ENCODE data around the gene TBKBP1. TPM values are rescaled to one million over a fixed set of nuclear protein-coding genes. Genes with fewer than 3 reads are reported as not detected.
"Not testable (repeated sequence)": the region's sequence is repeated elsewhere in the genome, so short reads cannot be mapped to it uniquely, and the experiment has no call there.

TBKBP1 gene
- total RNA-seq, 1 experiment from 2014 or later = 9.0 TPM

DNA sequence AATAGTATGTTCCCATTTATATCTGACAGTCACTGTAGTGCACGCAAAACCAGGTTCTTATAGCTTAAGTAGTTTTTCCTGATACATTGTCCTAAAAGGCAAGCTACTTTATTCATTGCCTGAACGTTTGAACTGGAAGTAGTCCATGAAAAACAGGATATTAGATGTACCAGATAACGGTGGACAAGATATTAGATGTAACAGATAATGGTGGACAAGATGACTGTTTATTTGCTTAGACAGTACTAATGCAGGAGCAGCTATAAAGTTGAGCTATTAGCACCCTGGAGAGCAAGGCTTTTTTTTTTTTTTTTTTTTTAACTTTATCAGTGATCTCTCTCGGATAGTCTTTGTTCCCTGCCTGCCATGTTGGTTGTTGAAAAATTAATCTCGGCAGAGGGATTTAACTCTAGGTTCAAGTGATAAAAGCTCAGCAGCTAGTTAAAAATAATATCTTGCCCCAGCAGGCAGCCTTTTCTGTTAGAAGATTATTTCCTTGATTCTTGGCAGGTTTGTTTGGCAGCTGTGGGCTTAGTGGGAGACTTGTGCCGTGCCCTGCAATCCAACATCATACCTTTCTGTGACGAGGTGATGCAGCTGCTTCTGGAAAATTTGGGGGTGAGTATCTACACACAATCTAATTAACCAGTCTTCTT lies 17.3 kb upstream of the TBKBP1 start:
- Histone ChIP-seq H3K9ac (ENCODE audit: low read length) (no peak overlapping the region), H3K9me3 (ENCODE audit: low read length) (no peaks in the 10 kb centered on the region), H3K79me2 (ENCODE audit: low read length) (0 out of 2 replicates have a peak, but pooled peaks cover 4% of the 10 kb centered on the region), H3K4me3 (ENCODE audit: low read length) (no peak overlapping the region), H3K4me1 (ENCODE audit: insufficient read depth, low read length) (no peaks in the 10 kb centered on the region), H4K20me1 (ENCODE audit: low read length) (peaks cover 35% of the 10 kb centered on the region), H3K27ac (ENCODE audit: low read length) (no peak overlapping the region), H3K36me3 (ENCODE audit: low read depth, low read length) (peaks cover 92% of the 10 kb centered on the region), H3K27me3 (ENCODE audit: low read length) (no peaks in the 10 kb centered on the region), H2AFZ (ENCODE audit: low read length) (no peak overlapping the region), H3K9me2 (replicated peaks; ENCODE audit: low read length) (no peaks in the 10 kb centered on the region), H3F3A (ENCODE audit: low read length, unreplicated experiment) (peaks cover 7% of the 10 kb centered on the region), H3K4me2 (ENCODE audit: low read length) (no peak overlapping the region)
- POLR2A ChIA-PET (ENCODE audit: unreplicated experiment) = no interaction called here
- no peak for DNase-seq
- CTCF ChIA-PET = interaction anchor here (0.6 to 0.7 kb wide), 2 partner anchors 12 to 108 kb away, joined by 6 to 15 read pairs; no protein-coding TSS in a partner anchor
- no peak for ATAC-seq
- intact Hi-C loops (cut with micrococcal nuclease) = no loop called here
- TF ChIP-seq EZH2 (IDR thresholded peaks at IDR 0.05; ENCODE audit: low read length, unreplicated experiment) (no peak), EZH2phosphoT487 (IDR thresholded peaks at IDR 0.05; ENCODE audit: borderline replicate concordance, low read length) (no peak)
- TF ChIP-seq, protein P1, sequence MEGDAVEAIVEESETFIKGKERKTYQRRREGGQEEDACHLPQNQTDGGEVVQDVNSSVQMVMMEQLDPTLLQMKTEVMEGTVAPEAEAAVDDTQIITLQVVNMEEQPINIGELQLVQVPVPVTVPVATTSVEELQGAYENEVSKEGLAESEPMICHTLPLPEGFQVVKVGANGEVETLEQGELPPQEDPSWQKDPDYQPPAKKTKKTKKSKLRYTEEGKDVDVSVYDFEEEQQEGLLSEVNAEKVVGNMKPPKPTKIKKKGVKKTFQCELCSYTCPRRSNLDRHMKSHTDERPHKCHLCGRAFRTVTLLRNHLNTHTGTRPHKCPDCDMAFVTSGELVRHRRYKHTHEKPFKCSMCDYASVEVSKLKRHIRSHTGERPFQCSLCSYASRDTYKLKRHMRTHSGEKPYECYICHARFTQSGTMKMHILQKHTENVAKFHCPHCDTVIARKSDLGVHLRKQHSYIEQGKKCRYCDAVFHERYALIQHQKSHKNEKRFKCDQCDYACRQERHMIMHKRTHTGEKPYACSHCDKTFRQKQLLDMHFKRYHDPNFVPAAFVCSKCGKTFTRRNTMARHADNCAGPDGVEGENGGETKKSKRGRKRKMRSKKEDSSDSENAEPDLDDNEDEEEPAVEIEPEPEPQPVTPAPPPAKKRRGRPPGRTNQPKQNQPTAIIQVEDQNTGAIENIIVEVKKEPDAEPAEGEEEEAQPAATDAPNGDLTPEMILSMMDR (conservative IDR thresholded peaks at IDR 0.05; ENCODE audit: low read depth, low read length) = no peak
- BruUV-seq (replicated peaks) = no TSS peak

DNA sequence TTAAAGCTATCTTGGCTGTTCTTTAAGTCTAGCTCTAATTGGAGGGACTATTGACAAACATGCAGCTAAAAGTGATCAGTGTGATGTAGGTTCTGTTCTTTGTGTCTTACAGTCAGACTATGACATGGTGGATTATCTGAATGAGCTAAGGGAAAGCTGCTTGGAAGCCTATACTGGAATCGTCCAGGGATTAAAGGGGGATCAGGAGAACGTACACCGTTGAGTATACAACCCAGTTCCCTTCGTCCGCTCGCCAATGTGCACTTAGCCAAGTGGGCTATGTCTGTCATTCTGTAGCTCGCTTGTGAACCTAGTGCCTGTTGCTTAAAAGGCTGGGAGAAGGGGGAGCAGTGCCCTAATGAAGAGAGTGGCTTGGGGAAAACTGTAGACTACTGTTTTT lies 15.8 kb upstream of the TBKBP1 start:
- ATAC-seq (no peak), DNase-seq (no peak)
- Histone ChIP-seq H3K36me3 (ENCODE audit: low read depth, low read length) (peaks cover 92% of the 10 kb centered on the region), H3K4me3 (ENCODE audit: low read length) (no peak overlapping the region), H3K9me2 (replicated peaks; ENCODE audit: low read length) (no peaks in the 10 kb centered on the region), H3K9me3 (ENCODE audit: low read length) (no peaks in the 10 kb centered on the region), H2AFZ (ENCODE audit: low read length) (no peak overlapping the region), H3K9ac (ENCODE audit: low read length) (no peak overlapping the region), H3K4me1 (ENCODE audit: insufficient read depth, low read length) (no peaks in the 10 kb centered on the region), H3F3A (ENCODE audit: low read length, unreplicated experiment) (peaks cover 13% of the 10 kb centered on the region), H3K27ac (ENCODE audit: low read length) (no peak overlapping the region), H4K20me1 (ENCODE audit: low read length) (peaks cover 30% of the 10 kb centered on the region), H3K79me2 (ENCODE audit: low read length) (0 out of 2 replicates have a peak, but pooled peaks cover 4% of the 10 kb centered on the region), H3K27me3 (ENCODE audit: low read length) (no peaks in the 10 kb centered on the region), H3K4me2 (ENCODE audit: low read length) (no peak overlapping the region)
- ChIA-PET POLR2A (ENCODE audit: unreplicated experiment) (no interaction called here), CTCF (no interaction called here)
- no peak for TF ChIP-seq EZH2 (IDR thresholded peaks at IDR 0.05; ENCODE audit: low read length, unreplicated experiment)
- TF ChIP-seq, protein P1 (conservative IDR thresholded peaks at IDR 0.05; ENCODE audit: low read depth, low read length) = no peak
- no peak for TF ChIP-seq EZH2phosphoT487 (IDR thresholded peaks at IDR 0.05; ENCODE audit: borderline replicate concordance, low read length)
- intact Hi-C loops (cut with micrococcal nuclease) = no loop called here
- BruUV-seq (replicated peaks) = no TSS peak

DNA sequence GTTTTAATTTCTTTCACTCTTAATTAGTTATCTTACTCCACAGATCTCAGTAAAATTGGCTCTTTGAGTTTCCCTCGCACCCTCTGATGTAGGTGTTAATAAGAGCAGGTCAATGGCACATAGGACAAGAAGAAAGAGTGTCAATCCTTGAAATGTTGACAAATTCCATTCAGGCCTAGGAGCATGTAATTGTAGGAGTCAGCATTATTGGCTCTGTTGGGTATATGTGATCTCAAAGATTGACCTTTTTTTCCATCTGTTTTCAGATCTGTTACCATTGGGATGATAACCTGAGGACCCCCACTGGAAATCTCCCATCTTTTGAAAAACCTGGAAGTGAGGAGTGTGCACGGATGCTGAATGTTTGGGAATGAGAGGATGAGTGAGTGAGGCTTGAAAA lies 11.8 kb upstream of the TBKBP1 start:
- TF ChIP-seq EZH2 (IDR thresholded peaks at IDR 0.05; ENCODE audit: low read length, unreplicated experiment) (no peak), EZH2phosphoT487 (IDR thresholded peaks at IDR 0.05; ENCODE audit: borderline replicate concordance, low read length) (no peak)
- TF ChIP-seq, protein P1 (conservative IDR thresholded peaks at IDR 0.05; ENCODE audit: low read depth, low read length) = no peak
- POLR2A ChIA-PET (ENCODE audit: unreplicated experiment) = no interaction called here
- H2AFZ ChIP-seq (ENCODE audit: low read length) = no peak overlapping the region
- no peaks in the 10 kb centered on the region for H3K9me3 ChIP-seq (ENCODE audit: low read length)
- H3K9ac ChIP-seq (ENCODE audit: low read length) = no peak overlapping the region
- no peak overlapping the region for H3K4me2 ChIP-seq (ENCODE audit: low read length)
- H4K20me1 ChIP-seq (ENCODE audit: low read length) = peaks cover 14% of the 10 kb centered on the region; the same call in 1 of the 2 replicates
- no peak for DNase-seq
- no TSS peak for BruUV-seq (replicated peaks)
- no peak overlapping the region for H3K4me3 ChIP-seq (ENCODE audit: low read length)
- H3K79me2 ChIP-seq (ENCODE audit: low read length) = no peaks in the 10 kb centered on the region
- H3K27ac ChIP-seq (ENCODE audit: low read length) = no peak overlapping the region
- CTCF ChIA-PET = no interaction called here
- intact Hi-C loops (cut with micrococcal nuclease) = no loop called here
- H3K4me1 ChIP-seq (ENCODE audit: insufficient read depth, low read length) = no peaks in the 10 kb centered on the region
- peaks cover 12% of the 10 kb centered on the region for H3F3A ChIP-seq (ENCODE audit: low read length, unreplicated experiment)
- ATAC-seq = no peak
- H3K27me3 ChIP-seq (ENCODE audit: low read length) = no peaks in the 10 kb centered on the region
- H3K36me3 ChIP-seq (ENCODE audit: low read depth, low read length) = peaks cover 79% of the 10 kb centered on the region
- no peaks in the 10 kb centered on the region for H3K9me2 ChIP-seq (replicated peaks; ENCODE audit: low read length)

DNA sequence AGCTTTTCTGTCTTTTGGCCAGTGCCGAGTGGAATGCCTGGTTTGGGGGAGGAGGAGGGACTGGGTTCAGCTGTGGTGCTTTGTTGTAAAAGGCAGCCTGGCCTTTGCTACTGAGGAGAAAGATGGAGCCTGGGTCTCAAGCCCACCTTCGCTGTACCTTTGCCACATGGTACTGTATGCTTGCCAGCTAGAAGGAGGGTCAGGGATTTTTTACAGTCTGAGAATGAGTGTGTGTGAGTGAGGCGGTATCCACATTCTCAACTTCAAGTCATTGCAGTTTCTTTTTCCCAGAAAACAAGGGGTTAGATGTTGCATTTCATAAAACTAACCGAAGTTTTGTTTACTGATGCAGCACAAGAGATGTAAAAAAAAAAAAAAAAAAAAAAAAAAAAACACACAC lies 11.2 kb upstream of the TBKBP1 start:
- H3F3A ChIP-seq (ENCODE audit: low read length, unreplicated experiment) = peaks cover 12% of the 10 kb centered on the region
- H3K4me1 ChIP-seq (ENCODE audit: insufficient read depth, low read length); H3K4me2 ChIP-seq (ENCODE audit: low read length); H3K27me3 ChIP-seq (ENCODE audit: low read length); H3K79me2 ChIP-seq (ENCODE audit: low read length); H3K9me3 ChIP-seq (ENCODE audit: low read length); H3K27ac ChIP-seq (ENCODE audit: low read length); intact Hi-C loops (cut with micrococcal nuclease); H3K4me3 ChIP-seq (ENCODE audit: low read length); H3K9me2 ChIP-seq (replicated peaks; ENCODE audit: low read length); H3K9ac ChIP-seq (ENCODE audit: low read length); CTCF ChIA-PET; ATAC-seq; POLR2A ChIA-PET (ENCODE audit: unreplicated experiment); H2AFZ ChIP-seq (ENCODE audit: low read length); DNase-seq: not testable (repeated sequence)
- H3K36me3 ChIP-seq (ENCODE audit: low read depth, low read length) = peaks cover 73% of the 10 kb centered on the region
- H4K20me1 ChIP-seq (ENCODE audit: low read length) = peaks cover 12% of the 10 kb centered on the region; the same call in 1 of the 2 replicates
- BruUV-seq (replicated peaks) = TSS peak; percentile 40

All from PC-3 (cell line).